ENCODE results near the gene OR8G1.

DNA sequence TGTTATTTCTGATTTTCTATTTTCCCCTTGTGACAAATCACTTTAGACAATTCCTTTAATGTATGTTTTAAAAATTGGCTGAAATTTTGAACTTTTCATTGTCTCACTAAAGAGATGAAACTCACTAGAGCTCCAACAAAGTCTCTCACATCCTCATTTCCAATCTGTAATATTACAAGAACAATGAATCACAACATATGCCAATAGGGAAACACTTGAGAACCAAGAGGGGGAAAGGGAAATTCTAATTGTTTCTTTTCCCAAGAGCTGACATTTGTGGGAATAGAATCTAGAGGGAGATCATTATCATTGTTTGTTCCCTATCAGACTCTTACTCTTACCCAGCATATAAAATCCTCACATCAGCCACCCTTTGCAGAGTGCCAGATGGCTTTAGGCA lies 29.6 kb upstream of the OR8G1 start:
- TF ChIP-seq, protein P1, sequence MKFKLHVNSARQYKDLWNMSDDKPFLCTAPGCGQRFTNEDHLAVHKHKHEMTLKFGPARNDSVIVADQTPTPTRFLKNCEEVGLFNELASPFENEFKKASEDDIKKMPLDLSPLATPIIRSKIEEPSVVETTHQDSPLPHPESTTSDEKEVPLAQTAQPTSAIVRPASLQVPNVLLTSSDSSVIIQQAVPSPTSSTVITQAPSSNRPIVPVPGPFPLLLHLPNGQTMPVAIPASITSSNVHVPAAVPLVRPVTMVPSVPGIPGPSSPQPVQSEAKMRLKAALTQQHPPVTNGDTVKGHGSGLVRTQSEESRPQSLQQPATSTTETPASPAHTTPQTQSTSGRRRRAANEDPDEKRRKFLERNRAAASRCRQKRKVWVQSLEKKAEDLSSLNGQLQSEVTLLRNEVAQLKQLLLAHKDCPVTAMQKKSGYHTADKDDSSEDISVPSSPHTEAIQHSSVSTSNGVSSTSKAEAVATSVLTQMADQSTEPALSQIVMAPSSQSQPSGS (tag by site-specific recombination; IDR thresholded peaks at IDR 0.05; ENCODE audit: low read depth) = no peak
- TF ChIP-seq, protein P2, sequence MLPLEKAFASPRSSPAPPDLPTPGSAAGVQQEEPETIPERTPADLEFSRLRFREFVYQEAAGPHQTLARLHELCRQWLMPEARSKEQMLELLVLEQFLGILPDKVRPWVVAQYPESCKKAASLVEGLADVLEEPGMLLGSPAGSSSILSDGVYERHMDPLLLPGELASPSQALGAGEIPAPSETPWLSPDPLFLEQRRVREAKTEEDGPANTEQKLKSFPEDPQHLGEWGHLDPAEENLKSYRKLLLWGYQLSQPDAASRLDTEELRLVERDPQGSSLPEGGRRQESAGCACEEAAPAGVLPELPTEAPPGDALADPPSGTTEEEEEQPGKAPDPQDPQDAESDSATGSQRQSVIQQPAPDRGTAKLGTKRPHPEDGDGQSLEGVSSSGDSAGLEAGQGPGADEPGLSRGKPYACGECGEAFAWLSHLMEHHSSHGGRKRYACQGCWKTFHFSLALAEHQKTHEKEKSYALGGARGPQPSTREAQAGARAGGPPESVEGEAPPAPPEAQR (tag by site-specific recombination; IDR thresholded peaks at IDR 0.05) = no peak
- TF ChIP-seq ZNF658 (tag by site-specific recombination; IDR thresholded peaks at IDR 0.05) = no peak
- TF ChIP-seq ZNF324 (tag by site-specific recombination; IDR thresholded peaks at IDR 0.05) = no peak
- TF ChIP-seq, protein P3, sequence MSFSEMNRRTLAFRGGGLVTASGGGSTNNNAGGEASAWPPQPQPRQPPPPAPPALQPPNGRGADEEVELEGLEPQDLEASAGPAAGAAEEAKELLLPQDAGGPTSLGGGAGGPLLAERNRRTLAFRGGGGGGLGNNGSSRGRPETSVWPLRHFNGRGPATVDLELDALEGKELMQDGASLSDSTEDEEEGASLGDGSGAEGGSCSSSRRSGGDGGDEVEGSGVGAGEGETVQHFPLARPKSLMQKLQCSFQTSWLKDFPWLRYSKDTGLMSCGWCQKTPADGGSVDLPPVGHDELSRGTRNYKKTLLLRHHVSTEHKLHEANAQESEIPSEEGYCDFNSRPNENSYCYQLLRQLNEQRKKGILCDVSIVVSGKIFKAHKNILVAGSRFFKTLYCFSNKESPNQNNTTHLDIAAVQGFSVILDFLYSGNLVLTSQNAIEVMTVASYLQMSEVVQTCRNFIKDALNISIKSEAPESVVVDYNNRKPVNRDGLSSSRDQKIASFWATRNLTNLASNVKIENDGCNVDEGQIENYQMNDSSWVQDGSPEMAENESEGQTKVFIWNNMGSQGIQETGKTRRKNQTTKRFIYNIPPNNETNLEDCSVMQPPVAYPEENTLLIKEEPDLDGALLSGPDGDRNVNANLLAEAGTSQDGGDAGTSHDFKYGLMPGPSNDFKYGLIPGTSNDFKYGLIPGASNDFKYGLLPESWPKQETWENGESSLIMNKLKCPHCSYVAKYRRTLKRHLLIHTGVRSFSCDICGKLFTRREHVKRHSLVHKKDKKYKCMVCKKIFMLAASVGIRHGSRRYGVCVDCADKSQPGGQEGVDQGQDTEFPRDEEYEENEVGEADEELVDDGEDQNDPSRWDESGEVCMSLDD (tag by site-specific recombination; IDR thresholded peaks at IDR 0.05) = no peak
- TF ChIP-seq, protein P4, sequence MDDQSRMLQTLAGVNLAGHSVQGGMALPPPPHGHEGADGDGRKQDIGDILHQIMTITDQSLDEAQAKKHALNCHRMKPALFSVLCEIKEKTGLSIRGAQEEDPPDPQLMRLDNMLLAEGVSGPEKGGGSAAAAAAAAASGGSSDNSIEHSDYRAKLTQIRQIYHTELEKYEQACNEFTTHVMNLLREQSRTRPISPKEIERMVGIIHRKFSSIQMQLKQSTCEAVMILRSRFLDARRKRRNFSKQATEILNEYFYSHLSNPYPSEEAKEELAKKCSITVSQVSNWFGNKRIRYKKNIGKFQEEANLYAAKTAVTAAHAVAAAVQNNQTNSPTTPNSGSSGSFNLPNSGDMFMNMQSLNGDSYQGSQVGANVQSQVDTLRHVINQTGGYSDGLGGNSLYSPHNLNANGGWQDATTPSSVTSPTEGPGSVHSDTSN (CRISPR knock-in tag; IDR thresholded peaks at IDR 0.05) = no peak
- TF ChIP-seq, protein P5, sequence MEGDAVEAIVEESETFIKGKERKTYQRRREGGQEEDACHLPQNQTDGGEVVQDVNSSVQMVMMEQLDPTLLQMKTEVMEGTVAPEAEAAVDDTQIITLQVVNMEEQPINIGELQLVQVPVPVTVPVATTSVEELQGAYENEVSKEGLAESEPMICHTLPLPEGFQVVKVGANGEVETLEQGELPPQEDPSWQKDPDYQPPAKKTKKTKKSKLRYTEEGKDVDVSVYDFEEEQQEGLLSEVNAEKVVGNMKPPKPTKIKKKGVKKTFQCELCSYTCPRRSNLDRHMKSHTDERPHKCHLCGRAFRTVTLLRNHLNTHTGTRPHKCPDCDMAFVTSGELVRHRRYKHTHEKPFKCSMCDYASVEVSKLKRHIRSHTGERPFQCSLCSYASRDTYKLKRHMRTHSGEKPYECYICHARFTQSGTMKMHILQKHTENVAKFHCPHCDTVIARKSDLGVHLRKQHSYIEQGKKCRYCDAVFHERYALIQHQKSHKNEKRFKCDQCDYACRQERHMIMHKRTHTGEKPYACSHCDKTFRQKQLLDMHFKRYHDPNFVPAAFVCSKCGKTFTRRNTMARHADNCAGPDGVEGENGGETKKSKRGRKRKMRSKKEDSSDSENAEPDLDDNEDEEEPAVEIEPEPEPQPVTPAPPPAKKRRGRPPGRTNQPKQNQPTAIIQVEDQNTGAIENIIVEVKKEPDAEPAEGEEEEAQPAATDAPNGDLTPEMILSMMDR (tag by site-specific recombination; IDR thresholded peaks at IDR 0.05) = no peak
- TF ChIP-seq MYNN (tag by site-specific recombination; IDR thresholded peaks at IDR 0.05; ENCODE audit: borderline replicate concordance) = no peak
- TF ChIP-seq, protein P6, sequence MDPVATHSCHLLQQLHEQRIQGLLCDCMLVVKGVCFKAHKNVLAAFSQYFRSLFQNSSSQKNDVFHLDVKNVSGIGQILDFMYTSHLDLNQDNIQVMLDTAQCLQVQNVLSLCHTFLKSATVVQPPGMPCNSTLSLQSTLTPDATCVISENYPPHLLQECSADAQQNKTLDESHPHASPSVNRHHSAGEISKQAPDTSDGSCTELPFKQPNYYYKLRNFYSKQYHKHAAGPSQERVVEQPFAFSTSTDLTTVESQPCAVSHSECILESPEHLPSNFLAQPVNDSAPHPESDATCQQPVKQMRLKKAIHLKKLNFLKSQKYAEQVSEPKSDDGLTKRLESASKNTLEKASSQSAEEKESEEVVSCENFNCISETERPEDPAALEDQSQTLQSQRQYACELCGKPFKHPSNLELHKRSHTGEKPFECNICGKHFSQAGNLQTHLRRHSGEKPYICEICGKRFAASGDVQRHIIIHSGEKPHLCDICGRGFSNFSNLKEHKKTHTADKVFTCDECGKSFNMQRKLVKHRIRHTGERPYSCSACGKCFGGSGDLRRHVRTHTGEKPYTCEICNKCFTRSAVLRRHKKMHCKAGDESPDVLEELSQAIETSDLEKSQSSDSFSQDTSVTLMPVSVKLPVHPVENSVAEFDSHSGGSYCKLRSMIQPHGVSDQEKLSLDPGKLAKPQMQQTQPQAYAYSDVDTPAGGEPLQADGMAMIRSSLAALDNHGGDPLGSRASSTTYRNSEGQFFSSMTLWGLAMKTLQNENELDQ (tag by site-specific recombination; IDR thresholded peaks at IDR 0.05; ENCODE audit: low read depth) = no peak
- no peak for TF ChIP-seq YY1 (tag by site-specific recombination; IDR thresholded peaks at IDR 0.05)
- no peak for TF ChIP-seq ZNF404 (tag by site-specific recombination; IDR thresholded peaks at IDR 0.05)
